ENCODE data around the gene FPR1.

The FPR1 gene

DNA sequence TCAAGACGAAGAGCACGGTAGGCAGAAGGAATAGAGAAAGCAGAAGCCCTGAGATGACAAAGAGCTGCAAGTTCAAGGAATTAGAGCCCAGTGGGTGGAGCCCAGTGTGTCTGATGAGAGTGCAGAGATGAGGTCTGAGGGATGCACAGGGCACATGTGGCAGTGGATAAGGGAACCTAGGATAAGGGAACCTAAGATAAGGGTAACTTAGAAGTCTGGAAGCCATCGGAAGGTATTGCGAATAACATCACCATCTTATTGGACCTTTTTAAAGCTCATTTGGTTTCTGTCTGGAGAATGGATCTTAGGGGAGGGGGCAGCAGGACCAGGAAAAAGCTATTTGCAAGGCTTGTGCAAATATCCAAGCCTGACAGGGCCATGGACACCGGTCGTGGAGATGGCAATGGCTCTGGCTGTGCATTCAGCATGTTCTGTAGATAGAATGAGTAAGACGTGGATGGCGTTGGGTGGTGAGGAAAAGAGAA is 44.6 kb upstream of the FPR1 start:
- TF ChIP-seq, protein P1, sequence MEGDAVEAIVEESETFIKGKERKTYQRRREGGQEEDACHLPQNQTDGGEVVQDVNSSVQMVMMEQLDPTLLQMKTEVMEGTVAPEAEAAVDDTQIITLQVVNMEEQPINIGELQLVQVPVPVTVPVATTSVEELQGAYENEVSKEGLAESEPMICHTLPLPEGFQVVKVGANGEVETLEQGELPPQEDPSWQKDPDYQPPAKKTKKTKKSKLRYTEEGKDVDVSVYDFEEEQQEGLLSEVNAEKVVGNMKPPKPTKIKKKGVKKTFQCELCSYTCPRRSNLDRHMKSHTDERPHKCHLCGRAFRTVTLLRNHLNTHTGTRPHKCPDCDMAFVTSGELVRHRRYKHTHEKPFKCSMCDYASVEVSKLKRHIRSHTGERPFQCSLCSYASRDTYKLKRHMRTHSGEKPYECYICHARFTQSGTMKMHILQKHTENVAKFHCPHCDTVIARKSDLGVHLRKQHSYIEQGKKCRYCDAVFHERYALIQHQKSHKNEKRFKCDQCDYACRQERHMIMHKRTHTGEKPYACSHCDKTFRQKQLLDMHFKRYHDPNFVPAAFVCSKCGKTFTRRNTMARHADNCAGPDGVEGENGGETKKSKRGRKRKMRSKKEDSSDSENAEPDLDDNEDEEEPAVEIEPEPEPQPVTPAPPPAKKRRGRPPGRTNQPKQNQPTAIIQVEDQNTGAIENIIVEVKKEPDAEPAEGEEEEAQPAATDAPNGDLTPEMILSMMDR (conservative IDR thresholded peaks at IDR 0.05; ENCODE audit: low read depth, low read length): no peak
- DNase-seq (ENCODE audit: low read depth): no peak
- H3K4me3 ChIP-seq (ENCODE audit: low read length): no peak overlapping the region

DNA sequence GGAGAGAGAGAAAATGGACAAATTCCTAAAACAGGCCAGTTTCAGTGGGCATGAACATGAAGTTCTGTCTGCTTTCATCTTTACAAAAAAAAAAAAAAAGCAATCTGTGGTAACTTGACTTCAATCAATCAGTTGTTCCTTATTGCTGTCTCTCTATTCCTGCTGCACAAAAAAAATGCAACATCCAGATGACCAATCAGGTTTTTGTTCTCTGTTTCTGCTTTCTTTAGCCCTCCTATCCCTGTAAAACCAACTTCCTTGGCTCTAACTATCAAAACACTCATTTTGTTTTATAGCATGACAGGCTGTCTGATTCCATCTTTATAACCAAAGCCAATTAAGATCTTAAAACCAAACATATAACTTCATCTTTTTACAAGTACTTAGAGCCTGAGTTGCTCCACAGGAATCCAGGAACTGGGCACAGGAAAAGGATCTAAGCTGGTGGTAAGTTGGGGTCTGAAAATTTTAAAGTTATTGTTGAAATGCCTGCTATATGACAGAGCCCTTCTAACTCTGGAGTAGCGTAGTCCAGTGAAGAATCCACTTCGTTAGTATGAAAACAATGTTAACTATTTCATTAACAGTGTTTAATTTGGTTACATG is 43.3 kb upstream of the FPR1 start, which contains the start of gene FPR3:
TSS of gene FPR3 (plus strand) at position 273 of the 606 bp plus-strand sequence. CDS start 28,592 bp downstream, outside the sequence.
- DNase-seq (ENCODE audit: low read depth): no peak

DNA sequence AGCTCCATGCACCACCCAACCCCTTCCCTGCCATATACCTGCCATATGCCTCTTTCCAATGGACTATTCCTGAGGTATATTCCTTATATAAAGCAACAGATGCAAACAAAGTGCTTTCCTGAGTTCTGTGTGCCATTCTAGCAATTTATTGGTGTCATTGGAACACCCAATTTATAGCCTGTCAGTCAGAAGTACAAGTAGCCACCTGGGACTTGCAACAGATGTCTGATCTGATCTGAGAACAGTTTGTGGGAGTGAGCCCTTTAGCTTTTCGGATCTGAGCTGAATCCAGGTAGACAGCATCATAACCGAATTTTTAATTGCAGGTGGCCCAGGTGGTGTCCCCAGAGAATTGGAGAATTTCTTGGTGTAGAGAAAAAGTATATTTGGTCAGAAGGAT is 42.3 kb upstream of the FPR1 start:
- DNase-seq (ENCODE audit: low read depth): no peak
- TF ChIP-seq, protein P1 (conservative IDR thresholded peaks at IDR 0.05; ENCODE audit: low read depth, low read length): no peak
- H3K4me3 ChIP-seq (ENCODE audit: low read length): no peak overlapping the region

More for the DNA sequence above, 43.3 kb upstream of the FPR1 start, which contains the start of gene FPR3:
- no peak within 1 kb of the TSS for H3K4me3 ChIP-seq (ENCODE audit: low read length)
- TF ChIP-seq, protein P1 (conservative IDR thresholded peaks at IDR 0.05; ENCODE audit: low read depth, low read length): no peak

DNA sequence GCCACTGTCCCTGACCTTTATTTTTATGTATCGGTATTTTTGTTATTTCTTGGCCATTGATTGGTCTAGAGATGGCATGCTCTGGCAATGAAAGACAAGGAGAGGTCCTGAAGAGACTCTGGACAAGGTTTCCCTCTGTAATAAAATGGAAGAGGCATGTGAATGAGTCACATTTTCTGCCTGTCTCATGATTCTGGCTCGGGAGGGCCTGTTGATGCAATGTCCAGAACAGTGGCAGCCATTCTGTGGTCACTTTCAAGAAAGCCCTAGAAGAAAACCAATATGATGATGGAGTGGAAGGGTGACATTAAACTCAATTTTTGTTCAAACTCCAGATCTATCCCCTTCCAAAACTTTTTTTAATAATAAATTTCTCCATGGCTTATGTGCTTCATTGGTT is 41.3 kb upstream of the FPR1 start:
- TF ChIP-seq, protein P1 (conservative IDR thresholded peaks at IDR 0.05; ENCODE audit: low read depth, low read length): no peak
- H3K4me3 ChIP-seq (ENCODE audit: low read length): no peak overlapping the region
- DNase-seq (ENCODE audit: low read depth): no peak

DNA sequence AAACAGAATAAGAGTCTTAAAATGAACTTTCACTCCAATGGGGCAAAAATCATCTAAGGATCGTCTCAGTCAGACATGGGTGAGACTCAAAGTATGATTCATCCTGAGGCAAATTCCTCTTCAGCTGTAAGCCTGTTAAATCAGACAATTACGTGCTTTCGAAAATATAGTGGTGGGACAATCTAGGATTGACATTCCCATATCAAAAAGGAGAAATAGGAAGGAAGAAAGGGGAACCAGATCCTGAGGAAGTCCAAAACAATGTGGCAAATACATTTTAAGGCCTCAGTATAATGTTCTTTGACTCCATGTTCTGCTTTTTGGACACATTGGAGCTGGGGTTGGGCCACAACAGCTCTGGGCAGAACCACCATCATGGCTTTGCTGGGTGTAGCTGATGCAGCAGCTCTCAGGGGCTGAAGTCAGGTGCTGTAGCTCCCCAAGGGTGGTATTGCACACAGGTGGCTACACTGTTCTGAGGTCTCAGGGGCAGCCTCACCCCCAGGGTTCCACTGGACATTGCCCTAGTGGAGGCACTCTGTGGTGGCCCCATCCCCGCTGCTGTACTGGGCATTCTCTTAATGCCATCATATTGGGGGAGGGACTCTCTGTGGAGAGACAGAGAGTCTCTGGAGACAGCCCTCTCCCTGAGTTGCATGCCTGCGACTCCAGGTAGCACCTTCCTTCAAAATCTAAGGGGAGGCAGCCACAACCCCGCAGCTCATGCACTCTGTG is 37.5 kb upstream of the FPR1 start:
- TF ChIP-seq, protein P1 (conservative IDR thresholded peaks at IDR 0.05; ENCODE audit: low read depth, low read length): no peak
- no peak overlapping the region for H3K4me3 ChIP-seq (ENCODE audit: low read length)
- DNase-seq (ENCODE audit: low read depth): no peak

DNA sequence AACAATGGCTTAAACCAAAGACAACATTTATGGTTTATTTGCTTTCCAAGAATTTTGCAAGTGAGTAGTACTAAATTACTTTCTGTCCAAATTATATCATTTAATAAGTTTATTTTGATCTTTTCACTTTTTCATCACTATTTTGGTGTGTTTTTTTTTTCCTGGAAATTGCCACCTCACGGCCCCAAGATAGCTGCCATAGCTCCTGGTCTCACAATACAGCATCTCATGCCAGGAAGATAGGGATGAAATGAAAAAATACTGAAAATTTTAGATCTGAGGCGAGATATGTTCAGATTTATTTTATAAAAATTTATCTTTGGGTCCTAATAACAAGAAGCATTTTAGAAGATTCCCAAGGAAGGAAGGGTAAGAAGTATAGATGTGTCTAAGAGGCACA is 36.4 kb upstream of the FPR1 start:
- DNase-seq (ENCODE audit: low read depth): no peak
- no peak overlapping the region for H3K4me3 ChIP-seq (ENCODE audit: low read length)
- TF ChIP-seq, protein P1 (conservative IDR thresholded peaks at IDR 0.05; ENCODE audit: low read depth, low read length): no peak
